ENCODE results near the gene ASL. TPM values are rescaled to one million over a fixed set of nuclear protein-coding genes. Genes with fewer than 3 reads are reported as not detected.

Gene ASL
- total and polyA plus RNA-seq, 9 of the 15 experiments (the other 6 are each of a cell fraction or from before 2014, with no cell fraction given) = 2.6 to 67.0 (median 33.3) TPM

DNA sequence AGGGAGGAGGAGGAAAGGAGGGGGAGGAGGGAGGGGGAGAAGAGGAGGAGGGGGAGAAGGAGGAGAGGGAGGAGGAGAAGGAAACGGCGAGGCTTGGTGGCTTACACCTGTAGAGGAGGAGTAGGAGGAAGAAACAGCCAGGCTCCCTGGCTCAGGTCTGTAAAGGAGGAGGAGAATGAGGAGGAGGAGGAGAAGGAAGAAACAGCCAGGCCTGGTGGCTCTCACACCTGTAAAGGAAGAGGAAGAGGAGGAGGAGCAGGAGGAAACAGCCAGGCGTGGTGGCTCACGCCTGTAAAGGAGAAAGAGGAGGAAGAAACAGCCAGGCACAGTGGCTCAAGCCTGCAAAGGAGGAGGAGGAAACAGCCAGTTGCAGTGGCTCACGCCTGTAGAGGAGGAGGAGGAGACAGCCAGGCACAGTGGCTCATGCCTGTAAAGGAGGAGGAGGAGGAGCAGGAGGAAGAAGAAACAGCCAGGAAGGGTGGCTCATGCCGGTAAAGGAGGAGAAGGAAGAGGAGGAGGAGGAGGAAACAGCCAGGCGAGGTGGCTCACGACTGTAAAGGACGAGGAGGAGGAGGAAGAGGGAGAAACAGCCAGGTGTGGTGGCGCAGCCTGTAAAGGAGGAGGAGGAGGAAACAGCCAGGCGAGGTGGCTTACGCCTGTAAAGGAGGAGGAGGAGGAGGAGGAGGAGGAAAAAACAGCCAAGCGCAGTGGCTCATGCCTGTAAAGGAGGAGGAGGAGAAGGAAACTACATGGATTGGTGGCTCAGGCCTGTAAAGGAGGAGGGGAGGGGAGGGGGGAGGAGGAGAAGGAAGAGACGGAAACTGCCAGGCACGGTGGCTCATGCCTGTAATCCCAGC lies 24.2 kb downstream of the ASL start (continued):
- TF ChIP-seq, protein P1, sequence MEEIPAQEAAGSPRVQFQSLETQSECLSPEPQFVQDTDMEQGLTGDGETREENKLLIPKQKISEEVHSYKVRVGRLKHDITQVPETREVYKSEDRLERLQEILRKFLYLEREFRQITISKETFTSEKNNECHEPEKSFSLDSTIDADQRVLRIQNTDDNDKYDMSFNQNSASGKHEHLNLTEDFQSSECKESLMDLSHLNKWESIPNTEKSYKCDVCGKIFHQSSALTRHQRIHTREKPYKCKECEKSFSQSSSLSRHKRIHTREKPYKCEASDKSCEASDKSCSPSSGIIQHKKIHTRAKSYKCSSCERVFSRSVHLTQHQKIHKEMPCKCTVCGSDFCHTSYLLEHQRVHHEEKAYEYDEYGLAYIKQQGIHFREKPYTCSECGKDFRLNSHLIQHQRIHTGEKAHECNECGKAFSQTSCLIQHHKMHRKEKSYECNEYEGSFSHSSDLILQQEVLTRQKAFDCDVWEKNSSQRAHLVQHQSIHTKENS (CRISPR knock-in tag; IDR thresholded peaks at IDR 0.05) = no peak
- TF ChIP-seq TAF7 (tag; IDR thresholded peaks at IDR 0.05) (0 out of 2 replicates have a peak, but pooled peaks have one; percentile 26), BRD4 (IDR thresholded peaks at IDR 0.05) (0 out of 2 replicates have a peak, but pooled peaks have one; percentile 69), ZNF316 (IDR thresholded peaks at IDR 0.05) (no peak), MYBL2 (IDR thresholded peaks at IDR 0.05; ENCODE audit: low read depth) (no peak), MYBL2 (CRISPR knock-in tag; IDR thresholded peaks at IDR 0.05; ENCODE audit: borderline replicate concordance) (no peak), ZFP1 (CRISPR knock-in tag; IDR thresholded peaks at IDR 0.05) (no peak), ZNF589 (CRISPR knock-in tag; IDR thresholded peaks at IDR 0.05; ENCODE audit: low read depth) (no peak), ARID1B (IDR thresholded peaks at IDR 0.05) (peak; percentile 79), ZC3H8 (IDR thresholded peaks at IDR 0.05) (peak; percentile 36; the same call in 1 of the 2 replicates), PHF21A (IDR thresholded peaks at IDR 0.05; ENCODE audit: borderline replicate concordance, low read depth) (no peak), CSDE1 (IDR thresholded peaks at IDR 0.05) (no peak)
- TF ChIP-seq, protein P2, sequence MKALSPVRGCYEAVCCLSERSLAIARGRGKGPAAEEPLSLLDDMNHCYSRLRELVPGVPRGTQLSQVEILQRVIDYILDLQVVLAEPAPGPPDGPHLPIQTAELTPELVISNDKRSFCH (CRISPR knock-in tag; IDR thresholded peaks at IDR 0.05) = no peak
- TF ChIP-seq, protein P2 (tag; IDR thresholded peaks at IDR 0.05) = no peak
- TF ChIP-seq, protein P3, sequence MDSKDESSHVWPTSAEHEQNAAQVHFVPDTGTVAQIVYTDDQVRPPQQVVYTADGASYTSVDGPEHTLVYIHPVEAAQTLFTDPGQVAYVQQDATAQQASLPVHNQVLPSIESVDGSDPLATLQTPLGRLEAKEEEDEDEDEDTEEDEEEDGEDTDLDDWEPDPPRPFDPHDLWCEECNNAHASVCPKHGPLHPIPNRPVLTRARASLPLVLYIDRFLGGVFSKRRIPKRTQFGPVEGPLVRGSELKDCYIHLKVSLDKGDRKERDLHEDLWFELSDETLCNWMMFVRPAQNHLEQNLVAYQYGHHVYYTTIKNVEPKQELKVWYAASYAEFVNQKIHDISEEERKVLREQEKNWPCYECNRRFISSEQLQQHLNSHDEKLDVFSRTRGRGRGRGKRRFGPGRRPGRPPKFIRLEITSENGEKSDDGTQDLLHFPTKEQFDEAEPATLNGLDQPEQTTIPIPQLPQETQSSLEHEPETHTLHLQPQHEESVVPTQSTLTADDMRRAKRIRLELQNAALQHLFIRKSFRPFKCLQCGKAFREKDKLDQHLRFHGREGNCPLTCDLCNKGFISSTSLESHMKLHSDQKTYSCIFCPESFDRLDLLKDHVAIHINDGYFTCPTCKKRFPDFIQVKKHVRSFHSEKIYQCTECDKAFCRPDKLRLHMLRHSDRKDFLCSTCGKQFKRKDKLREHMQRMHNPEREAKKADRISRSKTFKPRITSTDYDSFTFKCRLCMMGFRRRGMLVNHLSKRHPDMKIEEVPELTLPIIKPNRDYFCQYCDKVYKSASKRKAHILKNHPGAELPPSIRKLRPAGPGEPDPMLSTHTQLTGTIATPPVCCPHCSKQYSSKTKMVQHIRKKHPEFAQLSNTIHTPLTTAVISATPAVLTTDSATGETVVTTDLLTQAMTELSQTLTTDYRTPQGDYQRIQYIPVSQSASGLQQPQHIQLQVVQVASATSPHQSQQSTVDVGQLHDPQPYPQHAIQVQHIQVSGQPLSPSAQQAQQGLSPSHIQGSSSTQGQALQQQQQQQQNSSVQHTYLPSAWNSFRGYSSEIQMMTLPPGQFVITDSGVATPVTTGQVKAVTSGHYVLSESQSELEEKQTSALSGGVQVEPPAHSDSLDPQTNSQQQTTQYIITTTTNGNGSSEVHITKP (IDR thresholded peaks at IDR 0.05; ENCODE audit: partially characterized antibody) = peak; percentile 49
- TF ChIP-seq, protein P4, sequence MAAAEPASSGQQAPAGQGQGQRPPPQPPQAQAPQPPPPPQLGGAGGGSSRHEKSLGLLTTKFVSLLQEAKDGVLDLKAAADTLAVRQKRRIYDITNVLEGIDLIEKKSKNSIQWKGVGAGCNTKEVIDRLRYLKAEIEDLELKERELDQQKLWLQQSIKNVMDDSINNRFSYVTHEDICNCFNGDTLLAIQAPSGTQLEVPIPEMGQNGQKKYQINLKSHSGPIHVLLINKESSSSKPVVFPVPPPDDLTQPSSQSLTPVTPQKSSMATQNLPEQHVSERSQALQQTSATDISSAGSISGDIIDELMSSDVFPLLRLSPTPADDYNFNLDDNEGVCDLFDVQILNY (CRISPR knock-in tag; IDR thresholded peaks at IDR 0.05) = no peak
- TF ChIP-seq, protein P5, sequence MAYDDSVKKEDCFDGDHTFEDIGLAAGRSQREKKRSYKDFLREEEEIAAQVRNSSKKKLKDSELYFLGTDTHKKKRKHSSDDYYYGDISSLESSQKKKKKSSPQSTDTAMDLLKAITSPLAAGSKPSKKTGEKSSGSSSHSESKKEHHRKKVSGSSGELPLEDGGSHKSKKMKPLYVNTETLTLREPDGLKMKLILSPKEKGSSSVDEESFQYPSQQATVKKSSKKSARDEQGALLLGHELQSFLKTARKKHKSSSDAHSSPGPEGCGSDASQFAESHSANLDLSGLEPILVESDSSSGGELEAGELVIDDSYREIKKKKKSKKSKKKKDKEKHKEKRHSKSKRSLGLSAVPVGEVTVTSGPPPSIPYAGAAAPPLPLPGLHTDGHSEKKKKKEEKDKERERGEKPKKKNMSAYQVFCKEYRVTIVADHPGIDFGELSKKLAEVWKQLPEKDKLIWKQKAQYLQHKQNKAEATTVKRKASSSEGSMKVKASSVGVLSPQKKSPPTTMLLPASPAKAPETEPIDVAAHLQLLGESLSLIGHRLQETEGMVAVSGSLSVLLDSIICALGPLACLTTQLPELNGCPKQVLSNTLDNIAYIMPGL (CRISPR knock-in tag; IDR thresholded peaks at IDR 0.05) = no peak

Data from K562 (cell line).